Thyroid gland (tissue), 4 donors: Measurements from ENCODE around the gene ZNF862.

Experiments used
- CTCF ChIP-seq, 6 experiments: fragments of 200-600 bp in 3 of 6; fragments of 450-650 bp in 3 of 6; sonication (generic) in 3 of 6; IDR thresholded peaks; one replicate each; pipeline ENCODE4 v1.5.1; 2016 to 2019; ENCODE audit warnings: antibody characterized with exemption in 6 of 6, mild to moderate bottlenecking in 2 of 6, inconsistent platforms in 1 of 6, moderate library complexity in 1 of 6
- POLR2A ChIP-seq, 2 donors: fragments of 450-650 bp; IDR thresholded peaks; one replicate each; pipeline ENCODE4 v1.6.1; 2017; ENCODE audit warnings: antibody characterized with exemption in 2 of 2, mild to moderate bottlenecking in 2 of 2, moderate library complexity in 1 of 2

- TF ChIP-seq CTCF (IDR thresholded peaks at IDR 0.05) (no peak), POLR2A (IDR thresholded peaks at IDR 0.05) (no peak)
Observed at GRCh38 chr7:149822353-149822943, 15.7 kb upstream of the ZNF862 start.
